Measurements from ENCODE around the gene EEPD1. TPM values are rescaled to one million over a fixed set of nuclear protein-coding genes. Genes with fewer than 3 reads are reported as not detected.

The EEPD1 gene
- total and polyA plus RNA-seq, 7 experiments from 2014 or later = 2.2 to 15.8 (median 11.3) TPM

GRCh38 chr7:36276428-36277248, 123.6 kb downstream of the EEPD1 start:
- H3K27ac ChIP-seq (ENCODE audit: low read depth, low read length) = no peak overlapping the region
- no peak for DNase-seq
- H3K27ac Mint-ChIP-seq = no peak overlapping the region
- POLR2A ChIA-PET = interaction anchor here (0.7 to 3.2 kb wide), 2 partner anchors 10 to 13 kb away, joined by 3 to 16 read pairs; no protein-coding TSS in a partner anchor
- no peaks in the 10 kb centered on the region for H3K9me3 ChIP-seq (ENCODE audit: control insufficient read depth in 2 of 3, low read length in 3 of 3)
- no peaks in the 10 kb centered on the region for H3K27me3 ChIP-seq (ENCODE audit: control insufficient read depth in 2 of 2, insufficient read depth in 2 of 2, low read length in 2 of 2)
- no peak overlapping the region for H3K4me3 ChIP-seq (ENCODE audit: low read length)
- no peaks in the 10 kb centered on the region for H3K9me3 Mint-ChIP-seq
- H3K4me1 Mint-ChIP-seq = peaks cover 5 to 21% (median 17%) of the 10 kb centered on the region in 7 donors
- no peaks in the 10 kb centered on the region for H3K36me3 ChIP-seq (ENCODE audit: control insufficient read depth in 2 of 3, insufficient read depth in 3 of 3, low read length in 3 of 3)
- H3K36me3 Mint-ChIP-seq = peaks cover 0 to 3% (median 0%) of the 10 kb centered on the region in 5 donors
- peaks cover 0 to 6% of the 10 kb centered on the region in 2 donors for H3K4me1 ChIP-seq (ENCODE audit: control insufficient read depth in 2 of 2, insufficient read depth in 2 of 2, low read length in 2 of 2)
- intact Hi-C loops (cut with micrococcal nuclease) = no loop called here
- no peak for ATAC-seq
- H3K4me3 Mint-ChIP-seq = no peak overlapping the region
- CTCF ChIA-PET = interaction anchor here (1.2 kb wide), 1 partner anchor 11 kb away, joined by 3 read pairs; no protein-coding TSS in a partner anchor
- peaks cover 0 to 9% (median 0%) of the 10 kb centered on the region in 5 donors for H3K27me3 Mint-ChIP-seq

- intact Hi-C loops (cut with micrococcal nuclease) = no loop called here
- no peaks in the 10 kb centered on the region for H3K27me3 ChIP-seq (ENCODE audit: control insufficient read depth in 2 of 2, insufficient read depth in 2 of 2, low read length in 2 of 2)
- ChIA-PET POLR2A (interaction anchor here (3.2 kb wide), 1 partner anchor 9 kb away, joined by 16 read pairs; no protein-coding TSS in a partner anchor), CTCF (interaction anchor here (1.2 kb wide), 1 partner anchor 11 kb away, joined by 3 read pairs; no protein-coding TSS in a partner anchor)
- peaks cover 0 to 7% of the 10 kb centered on the region in 2 donors for H3K4me1 ChIP-seq (ENCODE audit: control insufficient read depth in 2 of 2, insufficient read depth in 2 of 2, low read length in 2 of 2)
- H3K4me1 Mint-ChIP-seq = peaks cover 5 to 21% (median 17%) of the 10 kb centered on the region in 7 donors
- DNase-seq (no peak), ATAC-seq (no peak)
- H3K27ac Mint-ChIP-seq = no peak overlapping the region
- no peaks in the 10 kb centered on the region for H3K36me3 ChIP-seq (ENCODE audit: control insufficient read depth in 2 of 3, insufficient read depth in 3 of 3, low read length in 3 of 3)
- H3K27me3 Mint-ChIP-seq = peaks cover 0 to 9% (median 0%) of the 10 kb centered on the region in 5 donors
- no peak overlapping the region for H3K4me3 ChIP-seq (ENCODE audit: low read length)
- no peak overlapping the region for H3K4me3 Mint-ChIP-seq
- no peaks in the 10 kb centered on the region for H3K9me3 ChIP-seq (ENCODE audit: control insufficient read depth in 2 of 3, low read length in 3 of 3)
- no peaks in the 10 kb centered on the region for H3K9me3 Mint-ChIP-seq
- H3K27ac ChIP-seq (ENCODE audit: low read depth, low read length) = no peak overlapping the region
- H3K36me3 Mint-ChIP-seq = peaks cover 0 to 3% (median 0%) of the 10 kb centered on the region in 5 donors
Observed at GRCh38 chr7:36277249-36277542, 124.1 kb downstream of the EEPD1 start.

- no peak overlapping the region for H3K27ac Mint-ChIP-seq
- CTCF ChIA-PET = interaction anchor here (1.2 kb wide), 1 partner anchor 12 kb away, joined by 3 read pairs; no protein-coding TSS in a partner anchor
- intact Hi-C loops (cut with micrococcal nuclease) = no loop called here
Observed at GRCh38 chr7:36278069-36278619, 125.1 kb downstream of the EEPD1 start.

GRCh38 chr7:36278620-36279172, 125.6 kb downstream of the EEPD1 start:
- H3K4me3 ChIP-seq (ENCODE audit: low read length) = no peak overlapping the region
- Mint-ChIP-seq H3K27me3 (peaks cover 0 to 9% (median 0%) of the 10 kb centered on the region in 5 donors), H3K36me3 (peaks cover 0 to 3% (median 0%) of the 10 kb centered on the region in 5 donors), H3K27ac (peak overlapping the region in 2 of 9 donors; percentile 22 to 80), H3K4me3 (no peak overlapping the region), H3K4me1 (peaks cover 9 to 26% (median 20%) of the 10 kb centered on the region in 7 donors), H3K9me3 (no peaks in the 10 kb centered on the region)
- ChIA-PET CTCF (no interaction called here), POLR2A (no interaction called here)
- H3K36me3 ChIP-seq (ENCODE audit: control insufficient read depth in 2 of 3, insufficient read depth in 3 of 3, low read length in 3 of 3) = no peaks in the 10 kb centered on the region
- no peaks in the 10 kb centered on the region for H3K27me3 ChIP-seq (ENCODE audit: control insufficient read depth in 2 of 2, insufficient read depth in 2 of 2, low read length in 2 of 2)
- H3K9me3 ChIP-seq (ENCODE audit: control insufficient read depth in 2 of 3, low read length in 3 of 3) = no peaks in the 10 kb centered on the region
- H3K4me1 ChIP-seq (ENCODE audit: control insufficient read depth in 2 of 2, insufficient read depth in 2 of 2, low read length in 2 of 2) = peaks cover 5 to 22% of the 10 kb centered on the region in 2 donors
- ATAC-seq (no peak), DNase-seq (no peak)
- intact Hi-C loops (cut with micrococcal nuclease) = no loop called here
- H3K27ac ChIP-seq (ENCODE audit: low read depth, low read length) = no peak overlapping the region

More at GRCh38 chr7:36278069-36278619, 125.1 kb downstream of the EEPD1 start:
- no peaks in the 10 kb centered on the region for H3K9me3 Mint-ChIP-seq
- Histone ChIP-seq H3K27me3 (ENCODE audit: control insufficient read depth in 2 of 2, insufficient read depth in 2 of 2, low read length in 2 of 2) (no peaks in the 10 kb centered on the region), H3K4me3 (ENCODE audit: low read length) (no peak overlapping the region), H3K4me1 (ENCODE audit: control insufficient read depth in 2 of 2, insufficient read depth in 2 of 2, low read length in 2 of 2) (peaks cover 0 to 17% of the 10 kb centered on the region in 2 donors), H3K27ac (ENCODE audit: low read depth, low read length) (no peak overlapping the region), H3K36me3 (ENCODE audit: control insufficient read depth in 2 of 3, insufficient read depth in 3 of 3, low read length in 3 of 3) (no peaks in the 10 kb centered on the region), H3K9me3 (ENCODE audit: control insufficient read depth in 2 of 3, low read length in 3 of 3) (no peaks in the 10 kb centered on the region)
- peaks cover 0 to 3% (median 0%) of the 10 kb centered on the region in 5 donors for H3K36me3 Mint-ChIP-seq
- H3K27me3 Mint-ChIP-seq = peaks cover 0 to 9% (median 0%) of the 10 kb centered on the region in 5 donors
- DNase-seq (no peak), ATAC-seq (no peak)
- no peak overlapping the region for H3K4me3 Mint-ChIP-seq
- POLR2A ChIA-PET = no interaction called here
- H3K4me1 Mint-ChIP-seq = peaks cover 9 to 26% (median 20%) of the 10 kb centered on the region in 7 donors

DNA sequence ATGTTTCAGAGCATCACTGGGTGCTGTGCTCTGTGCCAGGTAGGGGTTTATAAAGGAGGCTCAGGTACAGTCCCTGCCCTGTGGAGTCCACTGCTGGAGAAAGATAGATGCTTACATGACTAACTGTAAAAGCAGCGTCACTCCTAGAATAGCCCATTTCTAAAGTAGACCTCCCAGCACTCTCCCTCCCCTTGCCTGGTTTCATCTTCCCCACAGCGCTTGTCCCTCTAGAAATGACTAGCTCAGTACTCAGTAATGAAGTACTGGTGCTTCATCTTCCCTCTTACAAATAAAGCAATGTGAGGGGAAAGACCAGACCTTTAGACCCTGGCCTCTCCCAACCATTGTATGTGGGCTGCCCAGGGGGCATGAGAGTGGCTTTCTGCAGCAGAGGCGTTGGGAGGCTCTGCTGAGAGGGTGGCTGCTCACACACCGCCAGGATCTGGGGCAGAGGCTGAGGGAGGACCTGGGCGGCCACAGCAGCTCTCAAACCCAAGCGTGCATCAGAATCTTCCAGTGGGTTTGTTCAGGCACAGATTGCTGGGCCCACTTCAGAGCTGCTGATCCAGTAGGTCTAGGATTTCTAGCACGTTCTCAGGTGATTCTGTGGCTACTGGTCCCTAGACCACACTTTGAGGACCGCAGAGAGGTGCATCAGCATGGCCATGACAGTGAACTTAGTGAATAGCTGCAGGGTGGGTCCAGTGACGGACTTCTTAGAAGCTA, 126.3 kb downstream of the EEPD1 start:
- DNase-seq (no peak), ATAC-seq (no peak)
- Histone ChIP-seq H3K4me3 (ENCODE audit: low read length) (no peak overlapping the region), H3K4me1 (ENCODE audit: control insufficient read depth in 2 of 2, insufficient read depth in 2 of 2, low read length in 2 of 2) (peaks cover 5 to 26% of the 10 kb centered on the region in 2 donors), H3K9me3 (ENCODE audit: control insufficient read depth in 2 of 3, low read length in 3 of 3) (no peaks in the 10 kb centered on the region), H3K27me3 (ENCODE audit: control insufficient read depth in 2 of 2, insufficient read depth in 2 of 2, low read length in 2 of 2) (no peaks in the 10 kb centered on the region), H3K36me3 (ENCODE audit: control insufficient read depth in 2 of 3, insufficient read depth in 3 of 3, low read length in 3 of 3) (no peaks in the 10 kb centered on the region), H3K27ac (ENCODE audit: low read depth, low read length) (no peak overlapping the region)
- Mint-ChIP-seq H3K9me3 (no peaks in the 10 kb centered on the region), H3K27me3 (peaks cover 0 to 9% (median 0%) of the 10 kb centered on the region in 5 donors), H3K27ac (peak overlapping the region in 4 of 9 donors; percentile 9 to 80 (median 50)), H3K4me3 (no peak overlapping the region), H3K4me1 (peaks cover 14 to 26% (median 22%) of the 10 kb centered on the region in 7 donors), H3K36me3 (peaks cover 0 to 3% (median 0%) of the 10 kb centered on the region in 5 donors)
- intact Hi-C loops (cut with micrococcal nuclease) = no loop called here
- ChIA-PET POLR2A (no interaction called here), CTCF (no interaction called here)

DNA sequence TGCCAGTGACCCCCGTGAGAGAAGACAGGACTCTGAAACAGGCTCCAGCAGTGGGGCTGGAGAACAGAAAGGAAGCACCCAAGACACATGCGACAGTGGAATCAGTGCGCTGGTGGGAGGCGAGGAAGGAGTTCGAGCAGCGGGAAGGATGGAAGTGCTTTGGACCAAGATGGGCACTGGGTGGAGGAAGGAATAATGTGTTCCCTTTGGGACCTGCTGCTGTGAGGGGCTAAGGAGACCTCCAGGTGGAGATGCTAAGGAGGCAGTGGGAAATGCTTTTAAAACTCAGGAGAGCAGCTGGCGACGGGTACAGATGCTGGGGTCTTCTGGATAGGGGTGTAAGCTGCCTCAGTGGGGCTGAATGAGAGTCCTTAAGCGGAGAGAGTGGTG, 126.9 kb downstream of the EEPD1 start:
- H3K4me3 Mint-ChIP-seq = no peak overlapping the region
- H3K27ac Mint-ChIP-seq = peak overlapping the region in 3 of 9 donors; percentile 1 to 52 (median 47)
- no peak overlapping the region for H3K27ac ChIP-seq (ENCODE audit: low read depth, low read length)
- H3K27me3 ChIP-seq (ENCODE audit: control insufficient read depth in 2 of 2, insufficient read depth in 2 of 2, low read length in 2 of 2) = no peaks in the 10 kb centered on the region
- no peak overlapping the region for H3K4me3 ChIP-seq (ENCODE audit: low read length)
- no peaks in the 10 kb centered on the region for H3K9me3 Mint-ChIP-seq
- POLR2A ChIA-PET = no interaction called here
- peaks cover 6 to 26% of the 10 kb centered on the region in 2 donors for H3K4me1 ChIP-seq (ENCODE audit: control insufficient read depth in 2 of 2, insufficient read depth in 2 of 2, low read length in 2 of 2)
- ATAC-seq = no peak
- no peaks in the 10 kb centered on the region for H3K36me3 ChIP-seq (ENCODE audit: control insufficient read depth in 2 of 3, insufficient read depth in 3 of 3, low read length in 3 of 3)
- H3K27me3 Mint-ChIP-seq = peaks cover 0 to 9% (median 0%) of the 10 kb centered on the region in 5 donors
- H3K36me3 Mint-ChIP-seq = peaks cover 0 to 3% (median 0%) of the 10 kb centered on the region in 5 donors
- H3K4me1 Mint-ChIP-seq = peaks cover 14 to 27% (median 23%) of the 10 kb centered on the region in 7 donors
- CTCF ChIA-PET = no interaction called here
- intact Hi-C loops (cut with micrococcal nuclease) = loop anchor here in 1 of 2 donors (10.0 kb wide), 1 partner anchor 555 kb away; no protein-coding TSS in a partner anchor
- no peak for DNase-seq
- H3K9me3 ChIP-seq (ENCODE audit: control insufficient read depth in 2 of 3, low read length in 3 of 3) = no peaks in the 10 kb centered on the region
